ENCODE results near the gene SNX30.

GRCh38 chr9:112794731-112795130 is 44.2 kb downstream of the SNX30 start:
- no peak for TF ChIP-seq REST (IDR thresholded peaks at IDR 0.05)
- TF ChIP-seq CTCF (IDR thresholded peaks at IDR 0.05; ENCODE audit: low read depth, low read length, missing input control): no peak
- TF ChIP-seq EGR1 (IDR thresholded peaks at IDR 0.05; ENCODE audit: low read depth in 2 of 2): no peak
- no peak for TF ChIP-seq TAF1 (conservative IDR thresholded peaks at IDR 0.05)

All from liver (tissue), 3 donors.